Liver (tissue), 9 donors: ENCODE measurements around the gene ITPK1. TPM values are rescaled to one million over a fixed set of nuclear protein-coding genes. Genes with fewer than 3 reads are reported as not detected.
A peak's percentile ranks its signal among the peaks of the same experiment; 100 is the strongest.

ENCODE experiments used
- DNase-seq: peaks from one replicate; pipeline ENCODE4 v3.0.0-alpha.2; 2017; ENCODE audit warnings: low spot score
- H3K27ac ChIP-seq, 2 donors: one replicate each; pipeline ENCODE4 v1.7.0; 2013; ENCODE audit warnings: inconsistent platforms in 2 of 2, low read length in 2 of 2, control low read depth in 1 of 2, low read depth in 1 of 2, mild to moderate bottlenecking in 1 of 2
- H3K27me3 ChIP-seq, 4 donors: one replicate each; pipeline versions ENCODE4 v1.6.1 to v1.7.0; 2013; ENCODE audit warnings: low read length in 3 of 4, inconsistent platforms in 1 of 4, mild to moderate bottlenecking in 1 of 4, moderate library complexity in 1 of 4; ENCODE audit not compliant: control insufficient read depth in 4 of 4, insufficient read depth in 4 of 4
- H3K36me3 ChIP-seq, 4 donors: one replicate each; pipeline versions ENCODE4 v1.6.1 to v1.7.0; 2013; ENCODE audit warnings: low read length in 3 of 4, mild to moderate bottlenecking in 3 of 4, low read depth in 1 of 4, moderate library complexity in 1 of 4; ENCODE audit not compliant: control insufficient read depth in 4 of 4, insufficient read depth in 3 of 4
- H3K4me1 ChIP-seq, 4 donors: one replicate each; pipeline versions ENCODE4 v1.6.1 to v1.7.0; 2013; ENCODE audit warnings: low read length in 3 of 4, mild to moderate bottlenecking in 3 of 4, moderate library complexity in 1 of 4; ENCODE audit not compliant: control insufficient read depth in 4 of 4, insufficient read depth in 4 of 4
- H3K4me3 ChIP-seq, 3 donors: one replicate each; pipeline versions ENCODE4 v1.6.1 to v1.7.0; 2013; ENCODE audit warnings: low read length in 3 of 3, control low read depth in 1 of 3, low read depth in 1 of 3, mild to moderate bottlenecking in 1 of 3
- H3K9ac ChIP-seq, 2 donors: one replicate each; pipeline ENCODE4 v1.7.0; 2013; ENCODE audit warnings: low read length in 2 of 2, mild to moderate bottlenecking in 2 of 2, moderate library complexity in 2 of 2, control low read depth in 1 of 2, low read depth in 1 of 2
- H3K9me3 ChIP-seq, 4 donors: one replicate each; pipeline versions ENCODE4 v1.6.1 to v1.7.0; 2013; ENCODE audit warnings: low read length in 3 of 4; ENCODE audit not compliant: control insufficient read depth in 4 of 4
- EGR1 ChIP-seq, 2 donors: IDR thresholded peaks; 2 replicates each; pipeline ENCODE4 v1.6.1; 2016 to 2018; ENCODE audit warnings: antibody characterized with exemption in 2 of 2, low read depth in 2 of 2
- FOXA1 ChIP-seq: IDR thresholded peaks from 2 replicates; pipeline ENCODE4 v1.6.1; 2016; ENCODE audit warnings: antibody characterized with exemption
- FOXA2 ChIP-seq: IDR thresholded peaks from 2 replicates; pipeline ENCODE4 v1.6.1; 2016; ENCODE audit warnings: antibody characterized with exemption
- GABPA ChIP-seq, 2 donors: IDR thresholded peaks in 1 of 2; conservative IDR thresholded peaks in 1 of 2; 2 replicates each; pipeline ENCODE4 v1.6.1; 2016; ENCODE audit warnings: antibody characterized with exemption in 2 of 2, mild to moderate bottlenecking in 1 of 2, moderate library complexity in 1 of 2
- HNF4A ChIP-seq, 2 donors: conservative IDR thresholded peaks; 2 replicates each; pipeline ENCODE4 v1.6.1; 2016; ENCODE audit warnings: antibody characterized with exemption in 2 of 2, mild to moderate bottlenecking in 2 of 2
- HNF4G ChIP-seq: IDR thresholded peaks from 2 replicates; pipeline ENCODE4 v1.6.1; 2016; ENCODE audit warnings: antibody characterized with exemption
- JUND ChIP-seq, 2 donors: IDR thresholded peaks; 2 replicates each; pipeline ENCODE4 v1.6.1; 2016; ENCODE audit warnings: antibody characterized with exemption in 2 of 2
- NR2F2 ChIP-seq: IDR thresholded peaks from 2 replicates; pipeline ENCODE4 v1.6.1; 2016; ENCODE audit warnings: antibody characterized with exemption
- RAD21 ChIP-seq, 2 donors: IDR thresholded peaks; 2 replicates each; pipeline ENCODE4 v1.6.1; 2016; ENCODE audit warnings: antibody characterized with exemption in 2 of 2, mild to moderate bottlenecking in 2 of 2
- RXRA ChIP-seq, 2 donors: IDR thresholded peaks; 2 replicates each; pipeline ENCODE4 v1.6.1; 2017 to 2018; ENCODE audit warnings: antibody characterized with exemption in 2 of 2, mild to moderate bottlenecking in 1 of 2
- SP1 ChIP-seq: IDR thresholded peaks from 2 replicates; pipeline ENCODE4 v1.6.1; 2018; ENCODE audit warnings: antibody characterized with exemption, mild to moderate bottlenecking
- TAF1 ChIP-seq: conservative IDR thresholded peaks from 2 replicates; pipeline ENCODE4 v1.6.1; 2016; ENCODE audit warnings: antibody characterized with exemption, mild to moderate bottlenecking
- YY1 ChIP-seq: IDR thresholded peaks from 2 replicates; pipeline ENCODE4 v1.6.1; 2016; ENCODE audit warnings: antibody characterized with exemption, mild to moderate bottlenecking
- WGBS: extraction: QIAGEN DNeasy Blood & Tissue Kit; methylation state at CpG from one replicate; pipeline ENCODE4 v1.1.7; 2013; 5-methylcytosine and 5-hydroxymethylcytosine counted together
- polyA plus RNA-seq, 2 donors: library from polyadenylated mRNA; stranded (reverse) in 1 of 2; unstranded in 1 of 2; fragments of 200-250 nt in 1 of 2; fragments of >200 nt in 1 of 2; fragmentation: Nextera tagmentation in 1 of 2; extraction: Ambion mirVana in 1 of 2; gene quantifications; one replicate each; pipeline versions ENCODE4 v1.2.1 to v1.2.3, GENCODE V29; 2013 to 2015
- total RNA-seq, 2 donors: library from RNA; depleted of rRNA; stranded (reverse); fragments of >200 nt; gene quantifications; one replicate each; pipeline ENCODE4 v1.2.3, GENCODE V29; 2014
- TF ChIP-seq, protein P1 (sequence below): IDR thresholded peaks from 2 replicates; pipeline ENCODE4 v1.6.1; 2016; ENCODE audit warnings: antibody characterized with exemption
- TF ChIP-seq, protein P2 (sequence below): IDR thresholded peaks from 2 replicates; pipeline ENCODE4 v1.6.1; 2016; ENCODE audit warnings: antibody characterized with exemption
- TF ChIP-seq, protein P3 (sequence below): IDR thresholded peaks from 2 replicates; pipeline ENCODE4 v1.6.1; 2016; ENCODE audit warnings: antibody characterized with exemption
- TF ChIP-seq, protein P4 (sequence below): IDR thresholded peaks from 2 replicates; pipeline ENCODE4 v1.6.1; 2016; ENCODE audit warnings: antibody characterized with exemption, mild to moderate bottlenecking
- TF ChIP-seq, protein P5 (sequence below): fragments of 150-350 bp; IDR thresholded peaks from 2 replicates; pipeline ENCODE4 v1.5.1; 2017; ENCODE audit warnings: improper control_type of control experiment, low read depth, low read length; ENCODE audit not compliant: missing input control
- donor health status: healthy.
- donor health status: healthy.
- donor health status: healthy.
- donor health status: healthy.
- donor health status: healthy.

ITPK1 gene
- total and polyA plus RNA-seq, 4 donors = 9.0 to 41.2 (median 20.4) TPM

DNA sequence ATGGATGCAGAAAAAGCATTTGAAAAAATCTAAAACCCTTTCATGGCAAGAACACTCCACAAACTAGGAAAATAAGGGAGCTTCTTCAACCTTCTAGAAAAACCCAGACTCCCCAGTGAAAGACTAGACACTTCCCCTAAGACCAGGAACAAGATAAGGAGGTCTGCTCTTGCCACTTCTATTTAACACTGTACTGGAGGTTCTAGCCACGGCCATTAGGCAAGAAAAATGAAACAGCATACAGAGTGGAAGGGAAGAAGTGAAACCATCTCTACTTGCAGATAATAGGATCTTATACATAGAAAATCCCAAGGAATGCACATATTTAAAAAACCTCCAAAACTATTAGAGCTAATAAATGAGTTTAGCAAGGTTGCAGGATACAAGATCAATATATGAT lies 150.4 kb downstream of the ITPK1 start (continued):
- TF ChIP-seq EGR1 (IDR thresholded peaks at IDR 0.05; ENCODE audit: low read depth in 2 of 2) = no peak

DNA sequence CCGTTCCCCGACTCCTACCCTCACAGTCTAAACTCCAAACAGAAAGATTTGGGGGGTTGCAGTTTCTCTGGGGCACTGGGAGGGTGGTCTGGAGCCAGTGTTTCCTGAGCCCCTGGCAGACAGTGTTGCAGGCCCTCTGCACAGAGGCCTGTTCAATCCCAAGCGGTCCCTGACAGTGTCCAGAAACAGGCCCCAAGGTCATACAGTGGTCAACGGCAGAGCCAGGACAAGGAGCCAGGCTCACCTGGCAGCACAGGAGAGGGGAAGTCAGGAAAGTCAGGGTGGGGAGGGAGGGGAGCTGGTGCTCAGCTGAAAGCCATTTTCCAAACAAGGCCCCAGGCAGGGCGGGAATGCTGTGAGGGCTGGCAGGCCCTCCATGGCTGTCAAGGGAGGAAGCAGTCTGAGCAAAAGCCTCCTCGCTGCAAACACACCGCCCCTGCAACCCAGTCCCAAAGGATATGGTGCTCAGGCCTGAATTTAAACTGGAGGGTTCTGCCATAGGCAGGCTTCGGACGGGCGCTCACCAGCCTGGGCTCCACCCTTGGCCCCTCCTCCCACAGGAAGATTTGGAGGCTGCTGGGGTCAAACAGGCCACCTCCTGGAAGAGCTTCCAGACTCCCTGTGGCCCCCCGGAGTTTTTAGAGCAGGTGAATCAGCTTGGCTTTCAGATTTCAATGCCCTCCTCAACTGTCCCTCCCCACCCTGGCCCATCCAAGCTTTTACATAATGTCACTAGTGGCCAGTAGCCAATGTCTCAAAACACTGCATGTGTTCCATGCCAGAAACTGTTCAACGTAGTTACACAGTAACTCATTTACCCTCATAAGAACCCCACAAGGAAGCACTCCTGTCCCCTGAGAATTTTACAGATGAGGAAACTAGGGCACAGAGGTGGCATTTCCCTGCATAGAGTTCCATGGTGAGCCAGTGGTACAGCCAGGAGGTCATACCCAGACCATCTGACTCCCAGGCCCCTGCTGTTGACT lies 151.3 kb downstream of the ITPK1 start:
- Histone ChIP-seq H3K36me3 (peaks cover 0 to 12% (median 2%) of the 10 kb centered on the region in 4 donors), H3K27ac (peak overlapping the region; percentile 39 to 68), H3K27me3 (no peaks in the 10 kb centered on the region), H3K4me3 (no peak overlapping the region), H3K4me1 (peaks cover 13 to 25% (median 23%) of the 10 kb centered on the region in 4 donors), H3K9ac (no peak overlapping the region), H3K9me3 (no peaks in the 10 kb centered on the region)
- DNase-seq = no peak
- 51% methylated on average over 12 of the region's 12 CpGs for WGBS
- TF ChIP-seq, protein P1, sequence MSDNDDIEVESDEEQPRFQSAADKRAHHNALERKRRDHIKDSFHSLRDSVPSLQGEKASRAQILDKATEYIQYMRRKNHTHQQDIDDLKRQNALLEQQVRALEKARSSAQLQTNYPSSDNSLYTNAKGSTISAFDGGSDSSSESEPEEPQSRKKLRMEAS = no peak
- TF ChIP-seq RXRA (IDR thresholded peaks at IDR 0.05) (peak; percentile 72 to 88), SP1 (peak; percentile 51), GABPA (IDR thresholded peaks at IDR 0.05 in 1 of 2, conservative IDR thresholded peaks at IDR 0.05 in 1 of 2) (no peak), FOXA1 (peak; percentile 16), TAF1 (no peak), HNF4A (conservative IDR thresholded peaks at IDR 0.05) (peak; percentile 40 to 59), JUND (IDR thresholded peaks at IDR 0.05) (peak in 1 of 2 donors; percentile 17), EGR1 (IDR thresholded peaks at IDR 0.05; ENCODE audit: low read depth in 2 of 2) (no peak), RAD21 (IDR thresholded peaks at IDR 0.05) (peak; percentile 12 to 37), HNF4G (no peak), FOXA2 (no peak)
- TF ChIP-seq, protein P2, sequence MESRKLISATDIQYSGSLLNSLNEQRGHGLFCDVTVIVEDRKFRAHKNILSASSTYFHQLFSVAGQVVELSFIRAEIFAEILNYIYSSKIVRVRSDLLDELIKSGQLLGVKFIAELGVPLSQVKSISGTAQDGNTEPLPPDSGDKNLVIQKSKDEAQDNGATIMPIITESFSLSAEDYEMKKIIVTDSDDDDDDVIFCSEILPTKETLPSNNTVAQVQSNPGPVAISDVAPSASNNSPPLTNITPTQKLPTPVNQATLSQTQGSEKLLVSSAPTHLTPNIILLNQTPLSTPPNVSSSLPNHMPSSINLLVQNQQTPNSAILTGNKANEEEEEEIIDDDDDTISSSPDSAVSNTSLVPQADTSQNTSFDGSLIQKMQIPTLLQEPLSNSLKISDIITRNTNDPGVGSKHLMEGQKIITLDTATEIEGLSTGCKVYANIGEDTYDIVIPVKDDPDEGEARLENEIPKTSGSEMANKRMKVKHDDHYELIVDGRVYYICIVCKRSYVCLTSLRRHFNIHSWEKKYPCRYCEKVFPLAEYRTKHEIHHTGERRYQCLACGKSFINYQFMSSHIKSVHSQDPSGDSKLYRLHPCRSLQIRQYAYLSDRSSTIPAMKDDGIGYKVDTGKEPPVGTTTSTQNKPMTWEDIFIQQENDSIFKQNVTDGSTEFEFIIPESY = no peak

DNA sequence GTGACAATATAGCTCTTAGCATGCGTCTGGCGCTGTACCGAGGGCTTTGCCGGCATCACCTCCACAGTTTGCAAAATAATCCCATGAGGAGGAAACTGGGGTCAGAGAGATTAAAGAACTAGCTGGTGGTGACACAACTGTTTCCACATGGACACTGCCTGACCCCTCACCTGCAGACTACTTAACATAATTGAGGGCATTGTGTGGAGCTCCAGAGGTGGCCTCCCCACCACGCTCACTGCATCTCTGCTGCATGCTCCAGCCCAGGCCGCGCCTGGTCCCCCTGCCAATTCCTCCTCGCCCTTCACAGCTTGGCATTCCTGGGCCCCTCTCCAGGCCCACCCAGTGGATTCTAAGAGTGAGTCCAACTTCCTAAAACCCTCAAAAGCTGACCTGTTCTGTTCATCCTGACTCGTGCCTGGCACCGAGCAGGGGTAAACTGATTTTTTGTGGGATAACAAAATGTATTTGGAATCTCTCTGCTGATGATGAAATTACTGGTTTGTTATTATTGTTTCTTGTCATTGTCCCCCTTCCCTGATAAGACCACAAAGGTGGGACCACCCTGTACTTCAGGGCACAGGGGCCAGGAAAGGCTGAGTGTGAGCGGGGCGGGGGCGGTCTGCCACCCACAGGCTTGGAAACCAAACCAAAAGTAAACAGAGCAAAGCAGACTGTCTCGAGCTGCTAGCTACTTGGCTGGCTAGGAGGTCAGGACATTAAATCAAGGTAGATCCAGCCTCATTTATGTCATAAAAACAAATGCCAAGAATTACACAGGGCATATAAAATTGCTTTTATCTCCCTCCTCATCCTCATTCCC lies 152.2 kb downstream of the ITPK1 start:
- H3K27ac ChIP-seq = peak overlapping the region; percentile 39 to 68
- no peak for DNase-seq
- TF ChIP-seq YY1 = no peak
- peak; percentile 32 for TF ChIP-seq SP1
- peak; percentile 70 to 72 for TF ChIP-seq RXRA (IDR thresholded peaks at IDR 0.05)
- peak; percentile 29 for TF ChIP-seq FOXA2
- no peak for TF ChIP-seq FOXA1
- peak; percentile 61 for TF ChIP-seq NR2F2
- TF ChIP-seq, protein P3, sequence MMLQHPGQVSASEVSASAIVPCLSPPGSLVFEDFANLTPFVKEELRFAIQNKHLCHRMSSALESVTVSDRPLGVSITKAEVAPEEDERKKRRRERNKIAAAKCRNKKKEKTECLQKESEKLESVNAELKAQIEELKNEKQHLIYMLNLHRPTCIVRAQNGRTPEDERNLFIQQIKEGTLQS = no peak
- TF ChIP-seq EGR1 (IDR thresholded peaks at IDR 0.05; ENCODE audit: low read depth in 2 of 2) = peak in 1 of 2 donors; percentile 62
- TF ChIP-seq, protein P4, sequence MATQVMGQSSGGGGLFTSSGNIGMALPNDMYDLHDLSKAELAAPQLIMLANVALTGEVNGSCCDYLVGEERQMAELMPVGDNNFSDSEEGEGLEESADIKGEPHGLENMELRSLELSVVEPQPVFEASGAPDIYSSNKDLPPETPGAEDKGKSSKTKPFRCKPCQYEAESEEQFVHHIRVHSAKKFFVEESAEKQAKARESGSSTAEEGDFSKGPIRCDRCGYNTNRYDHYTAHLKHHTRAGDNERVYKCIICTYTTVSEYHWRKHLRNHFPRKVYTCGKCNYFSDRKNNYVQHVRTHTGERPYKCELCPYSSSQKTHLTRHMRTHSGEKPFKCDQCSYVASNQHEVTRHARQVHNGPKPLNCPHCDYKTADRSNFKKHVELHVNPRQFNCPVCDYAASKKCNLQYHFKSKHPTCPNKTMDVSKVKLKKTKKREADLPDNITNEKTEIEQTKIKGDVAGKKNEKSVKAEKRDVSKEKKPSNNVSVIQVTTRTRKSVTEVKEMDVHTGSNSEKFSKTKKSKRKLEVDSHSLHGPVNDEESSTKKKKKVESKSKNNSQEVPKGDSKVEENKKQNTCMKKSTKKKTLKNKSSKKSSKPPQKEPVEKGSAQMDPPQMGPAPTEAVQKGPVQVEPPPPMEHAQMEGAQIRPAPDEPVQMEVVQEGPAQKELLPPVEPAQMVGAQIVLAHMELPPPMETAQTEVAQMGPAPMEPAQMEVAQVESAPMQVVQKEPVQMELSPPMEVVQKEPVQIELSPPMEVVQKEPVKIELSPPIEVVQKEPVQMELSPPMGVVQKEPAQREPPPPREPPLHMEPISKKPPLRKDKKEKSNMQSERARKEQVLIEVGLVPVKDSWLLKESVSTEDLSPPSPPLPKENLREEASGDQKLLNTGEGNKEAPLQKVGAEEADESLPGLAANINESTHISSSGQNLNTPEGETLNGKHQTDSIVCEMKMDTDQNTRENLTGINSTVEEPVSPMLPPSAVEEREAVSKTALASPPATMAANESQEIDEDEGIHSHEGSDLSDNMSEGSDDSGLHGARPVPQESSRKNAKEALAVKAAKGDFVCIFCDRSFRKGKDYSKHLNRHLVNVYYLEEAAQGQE = no peak
- no peak for TF ChIP-seq HNF4G
- TF ChIP-seq JUND (IDR thresholded peaks at IDR 0.05) = no peak
- peak in 1 of 2 donors; percentile 27 for TF ChIP-seq HNF4A (conservative IDR thresholded peaks at IDR 0.05)
- TF ChIP-seq, protein P5, sequence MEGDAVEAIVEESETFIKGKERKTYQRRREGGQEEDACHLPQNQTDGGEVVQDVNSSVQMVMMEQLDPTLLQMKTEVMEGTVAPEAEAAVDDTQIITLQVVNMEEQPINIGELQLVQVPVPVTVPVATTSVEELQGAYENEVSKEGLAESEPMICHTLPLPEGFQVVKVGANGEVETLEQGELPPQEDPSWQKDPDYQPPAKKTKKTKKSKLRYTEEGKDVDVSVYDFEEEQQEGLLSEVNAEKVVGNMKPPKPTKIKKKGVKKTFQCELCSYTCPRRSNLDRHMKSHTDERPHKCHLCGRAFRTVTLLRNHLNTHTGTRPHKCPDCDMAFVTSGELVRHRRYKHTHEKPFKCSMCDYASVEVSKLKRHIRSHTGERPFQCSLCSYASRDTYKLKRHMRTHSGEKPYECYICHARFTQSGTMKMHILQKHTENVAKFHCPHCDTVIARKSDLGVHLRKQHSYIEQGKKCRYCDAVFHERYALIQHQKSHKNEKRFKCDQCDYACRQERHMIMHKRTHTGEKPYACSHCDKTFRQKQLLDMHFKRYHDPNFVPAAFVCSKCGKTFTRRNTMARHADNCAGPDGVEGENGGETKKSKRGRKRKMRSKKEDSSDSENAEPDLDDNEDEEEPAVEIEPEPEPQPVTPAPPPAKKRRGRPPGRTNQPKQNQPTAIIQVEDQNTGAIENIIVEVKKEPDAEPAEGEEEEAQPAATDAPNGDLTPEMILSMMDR = no peak

More for the DNA sequence above, 152.2 kb downstream of the ITPK1 start:
- H3K36me3 ChIP-seq = peaks cover 0 to 17% (median 2%) of the 10 kb centered on the region in 4 donors
- 57% methylated on average over 14 of the region's 14 CpGs for WGBS
- no peak overlapping the region for H3K9ac ChIP-seq
- no peak overlapping the region for H3K4me3 ChIP-seq
- peaks cover 13 to 25% (median 22%) of the 10 kb centered on the region in 4 donors for H3K4me1 ChIP-seq
- no peaks in the 10 kb centered on the region for H3K27me3 ChIP-seq
- H3K9me3 ChIP-seq = no peaks in the 10 kb centered on the region
